ENCODE results near the gene DUOX2. TPM values are rescaled to one million over a fixed set of nuclear protein-coding genes. Genes with fewer than 3 reads are reported as not detected.

The DUOX2 gene
- total and polyA plus RNA-seq, 2 experiments from 2014 or later = not detected

GRCh38 chr15:45150481-45150880 is 36.5 kb upstream of the DUOX2 start:
- DNase-seq (ENCODE audit: low spot score) (no peak), ATAC-seq (no peak)
- no peaks in the 10 kb centered on the region for H3K36me3 ChIP-seq (ENCODE audit: insufficient read depth)
- Mint-ChIP-seq H3K27me3 (ENCODE audit: insufficient read depth, low read depth, poor library complexity) (peaks cover 2% of the 10 kb centered on the region), H3K4me1 (peaks cover 5% of the 10 kb centered on the region; the same call in 1 of the 3 replicates), H3K36me3 (ENCODE audit: low read depth) (no peaks in the 10 kb centered on the region), H3K9me3 (no peaks in the 10 kb centered on the region), H3K27ac (no peak overlapping the region), H3K4me3 (no peak overlapping the region)
- H3F3A ChIP-seq (replicated peaks; ENCODE audit: low read depth) = no peaks in the 10 kb centered on the region
- H3K79me2 ChIP-seq (replicated peaks; ENCODE audit: insufficient read depth) = no peaks in the 10 kb centered on the region
- no peaks in the 10 kb centered on the region for H3K27me3 ChIP-seq (ENCODE audit: insufficient read depth)
- TF ChIP-seq STAT1 (IDR thresholded peaks at IDR 0.05; ENCODE audit: unreplicated experiment) = no peak
- TF ChIP-seq EZH2 (IDR thresholded peaks at IDR 0.05; ENCODE audit: low read depth, unreplicated experiment) = no peak
- TF ChIP-seq NANOG (IDR thresholded peaks at IDR 0.05; ENCODE audit: borderline replicate concordance) = no peak
- no peak for TF ChIP-seq CTCF (conservative IDR thresholded peaks at IDR 0.05; ENCODE audit: low read depth in 2 of 2)
- no peak for TF ChIP-seq ZNF462 (CRISPR knock-in tag; IDR thresholded peaks at IDR 0.05)
- TF ChIP-seq ETS1 (IDR thresholded peaks at IDR 0.05) = no peak
- no peak for TF ChIP-seq REST (IDR thresholded peaks at IDR 0.05; ENCODE audit: unreplicated experiment)
- no peak for TF ChIP-seq POLR2AphosphoS5 (IDR thresholded peaks at IDR 0.05; ENCODE audit: low read depth)
- TF ChIP-seq EZH2phosphoT487 (IDR thresholded peaks at IDR 0.05; ENCODE audit: unreplicated experiment) = no peak
- TF ChIP-seq ZNF114 (CRISPR knock-in tag; IDR thresholded peaks at IDR 0.05) = no peak
- TF ChIP-seq JUNB (IDR thresholded peaks at IDR 0.05; ENCODE audit: unreplicated experiment) = no peak
- no peak for TF ChIP-seq CREB1 (CRISPR knock-in tag; IDR thresholded peaks at IDR 0.05; ENCODE audit: low read depth)
- no peak for TF ChIP-seq ZNF331 (CRISPR knock-in tag; IDR thresholded peaks at IDR 0.05; ENCODE audit: low read depth)
- no peak overlapping the region for H3K27ac ChIP-seq (ENCODE audit: low read depth)
- no peak overlapping the region for H3K4me3 ChIP-seq
- no peak overlapping the region for H3K4me2 ChIP-seq
- no peaks in the 10 kb centered on the region for H3K9me2 ChIP-seq (ENCODE audit: insufficient read depth)
- H4K20me1 ChIP-seq (replicated peaks; ENCODE audit: insufficient read depth) = no peaks in the 10 kb centered on the region
- no peak overlapping the region for H2AFZ ChIP-seq
- H3K4me1 ChIP-seq (ENCODE audit: insufficient read depth) = no peaks in the 10 kb centered on the region
